Fibroblast of pulmonary artery (primary cell): ENCODE data around the gene DNAH1.
"Not testable (repeated sequence)": the region's sequence is repeated elsewhere in the genome, so short reads cannot be mapped to it uniquely, and the experiment has no call there.

Experiments used
- DNase-seq: peaks from one replicate; pipeline ENCODE4 v3.0.0-alpha.2; 2010; ENCODE audit warnings: low read depth
- H3K4me3 ChIP-seq: replicated peaks from 2 replicates; pipeline ENCODE4 v1.5.1; 2011; ENCODE audit warnings: low read depth, mild to moderate bottlenecking, control low read depth, low read length, moderate library complexity
- TF ChIP-seq, protein P1 (sequence below): IDR thresholded peaks from 2 replicates; pipeline ENCODE4 v1.5.1; 2011; ENCODE audit warnings: mild to moderate bottlenecking, control low read depth, low read length, inconsistent platforms; ENCODE audit errors: missing control alignments

The DNAH1 gene

DNA sequence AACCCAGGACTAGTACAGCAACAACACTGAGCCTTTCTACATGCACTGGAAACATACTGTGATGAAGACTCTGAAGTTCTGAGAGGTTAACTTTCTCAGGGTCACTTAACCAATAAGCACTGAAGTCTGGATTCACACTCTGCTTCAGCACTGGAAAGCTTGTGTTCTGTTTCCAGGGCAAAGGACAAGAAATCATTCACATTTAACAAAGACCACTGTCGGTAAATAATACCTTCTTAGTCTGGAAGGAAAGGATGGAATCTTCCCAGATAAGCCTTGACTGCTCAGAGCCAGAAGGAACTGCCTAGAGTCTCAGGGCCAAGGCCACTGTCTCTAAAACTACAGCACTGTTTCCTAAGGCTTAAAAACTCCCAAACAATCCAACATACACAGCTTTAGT lies 32.8 kb upstream of the DNAH1 start:
- TF ChIP-seq, protein P1, sequence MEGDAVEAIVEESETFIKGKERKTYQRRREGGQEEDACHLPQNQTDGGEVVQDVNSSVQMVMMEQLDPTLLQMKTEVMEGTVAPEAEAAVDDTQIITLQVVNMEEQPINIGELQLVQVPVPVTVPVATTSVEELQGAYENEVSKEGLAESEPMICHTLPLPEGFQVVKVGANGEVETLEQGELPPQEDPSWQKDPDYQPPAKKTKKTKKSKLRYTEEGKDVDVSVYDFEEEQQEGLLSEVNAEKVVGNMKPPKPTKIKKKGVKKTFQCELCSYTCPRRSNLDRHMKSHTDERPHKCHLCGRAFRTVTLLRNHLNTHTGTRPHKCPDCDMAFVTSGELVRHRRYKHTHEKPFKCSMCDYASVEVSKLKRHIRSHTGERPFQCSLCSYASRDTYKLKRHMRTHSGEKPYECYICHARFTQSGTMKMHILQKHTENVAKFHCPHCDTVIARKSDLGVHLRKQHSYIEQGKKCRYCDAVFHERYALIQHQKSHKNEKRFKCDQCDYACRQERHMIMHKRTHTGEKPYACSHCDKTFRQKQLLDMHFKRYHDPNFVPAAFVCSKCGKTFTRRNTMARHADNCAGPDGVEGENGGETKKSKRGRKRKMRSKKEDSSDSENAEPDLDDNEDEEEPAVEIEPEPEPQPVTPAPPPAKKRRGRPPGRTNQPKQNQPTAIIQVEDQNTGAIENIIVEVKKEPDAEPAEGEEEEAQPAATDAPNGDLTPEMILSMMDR, result no peak
- no peak overlapping the region for H3K4me3 ChIP-seq
- no peak for DNase-seq

DNA sequence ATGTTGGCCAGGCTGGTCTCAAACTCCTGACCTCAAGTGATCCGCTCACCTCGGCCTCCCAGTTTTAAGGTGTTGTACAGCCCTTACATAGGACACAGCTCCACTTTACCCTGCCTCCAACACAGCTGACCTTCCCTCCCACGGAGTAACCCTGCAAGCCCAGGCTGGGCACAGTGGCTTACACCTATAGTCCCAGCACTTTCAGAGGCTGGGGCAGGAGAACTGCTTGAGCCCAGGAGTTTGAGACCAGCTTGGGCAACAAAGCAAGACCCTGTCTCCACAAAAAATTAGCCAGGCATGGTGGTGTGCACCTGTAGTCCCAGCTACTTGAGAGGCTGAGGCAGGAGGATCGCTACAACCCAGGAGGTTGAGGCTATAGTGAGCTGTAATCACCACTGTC lies 32.1 kb upstream of the DNAH1 start:
- H3K4me3 ChIP-seq, DNase-seq: not testable (repeated sequence)

GRCh38 chr3:52286777-52287110 lies 29.4 kb upstream of the DNAH1 start:
- peak; percentile 62 for DNase-seq
- peak overlapping the region; percentile 93 for H3K4me3 ChIP-seq
- TF ChIP-seq, protein P1, result no peak

GRCh38 chr3:52288674-52289073 lies 27.4 kb upstream of the DNAH1 start:
- DNase-seq, result no peak
- peak overlapping the region; percentile 93 for H3K4me3 ChIP-seq
- TF ChIP-seq, protein P1, result no peak

DNA sequence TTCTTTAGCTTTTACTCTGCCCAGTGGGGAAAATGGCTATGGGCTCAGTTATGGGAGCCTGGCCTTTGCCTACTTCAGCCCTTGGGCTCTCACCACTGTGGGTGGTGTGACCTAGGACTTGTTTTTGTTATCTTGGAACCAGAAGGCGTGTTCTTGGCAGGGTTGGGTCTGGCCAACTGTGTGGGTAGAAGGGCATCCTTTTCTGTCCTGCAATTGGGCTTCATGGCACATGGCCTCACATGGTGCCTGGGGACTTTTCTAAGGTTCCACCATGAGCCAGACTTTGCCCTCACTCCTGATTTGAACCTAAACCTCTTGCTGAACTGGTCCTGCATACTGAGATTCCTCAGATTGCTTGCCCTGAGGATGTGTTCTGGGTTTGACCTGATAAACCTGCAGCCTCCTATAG lies 26.8 kb upstream of the DNAH1 start:
- DNase-seq, result no peak
- TF ChIP-seq, protein P1, result no peak
- no peak overlapping the region for H3K4me3 ChIP-seq

DNA sequence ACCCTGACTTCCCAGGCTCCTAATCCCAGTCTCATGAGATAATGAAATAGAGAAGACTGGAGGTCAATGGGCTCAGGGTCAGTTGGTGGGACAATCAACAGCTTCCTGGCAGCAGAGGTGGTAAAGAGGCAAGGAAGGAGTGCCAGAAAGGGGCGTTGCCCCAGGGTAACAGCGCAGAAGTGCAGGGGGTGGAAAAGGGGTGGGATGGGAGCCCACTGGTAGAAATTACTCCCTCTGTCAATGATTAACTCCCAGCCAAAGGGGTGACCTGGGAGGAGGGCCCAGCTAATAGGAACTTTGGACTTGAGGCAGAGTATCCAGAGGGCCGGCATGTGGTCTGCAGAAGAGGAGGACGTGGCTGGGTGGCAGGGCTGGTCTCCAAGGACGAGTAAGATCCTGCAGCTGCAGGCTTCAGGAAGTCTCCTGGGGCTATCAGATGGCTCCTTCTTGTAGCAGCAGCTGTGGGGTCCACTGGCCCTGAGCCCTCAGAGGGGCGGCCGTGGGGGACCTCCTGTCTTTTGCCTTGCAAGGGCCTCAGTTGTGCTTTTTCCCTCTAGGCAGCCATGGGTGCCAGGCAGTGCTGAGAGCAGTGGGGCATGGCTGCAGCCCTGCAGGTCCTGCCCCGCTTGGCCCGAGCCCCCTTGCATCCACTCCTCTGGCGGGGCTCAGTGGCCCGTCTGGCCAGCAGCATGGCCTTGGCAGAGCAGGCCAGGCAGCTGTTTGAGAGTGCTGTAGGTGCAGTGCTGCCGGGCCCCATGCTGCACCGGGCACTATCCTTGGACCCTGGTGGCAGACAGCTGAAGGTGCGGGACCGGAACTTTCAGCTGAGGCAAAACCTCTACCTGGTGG lies 26.1 kb upstream of the DNAH1 start:
- TF ChIP-seq, protein P1, result no peak
- no peak overlapping the region for H3K4me3 ChIP-seq
- DNase-seq, result no peak

- TF ChIP-seq, protein P1, result no peak
- no peak overlapping the region for H3K4me3 ChIP-seq
Observed at GRCh38 chr3:52290596-52291507, 25.3 kb upstream of the DNAH1 start.

More at GRCh38 chr3:52290596-52291507, 25.3 kb upstream of the DNAH1 start:
- DNase-seq, result no peak
